Endothelial cell of umbilical vein (primary cell): ENCODE results near the gene ZNF598. TPM values are rescaled to one million over a fixed set of nuclear protein-coding genes. Genes with fewer than 3 reads are reported as not detected.

Experiments used
- BruUV-seq: library from RNA; stranded (reverse); fragments of 400-500 nt; replicated peaks from 2 replicates; lab custom pipeline; 2021; lab: Mats Ljungman, UMichigan
- CTCF ChIA-PET: fragments of 300-600, 350-600 bp; sonication (Branson Sonifier 250); formaldehyde crosslinking; loops from one replicate; lab custom pipeline; 2021; ENCODE audit warnings: antibody characterized with exemption, inconsistent platforms; lab: Charles Lee
- POLR2A ChIA-PET: fragments of 300-600, 350-600 bp; sonication (Branson Sonifier 250); formaldehyde crosslinking; loops from one replicate; lab custom pipeline; 2021; ENCODE audit warnings: antibody characterized with exemption, inconsistent platforms; lab: Charles Lee
- DNase-seq: peaks from one replicate; pipeline ENCODE4 v3.0.0-alpha.2; 2011; ENCODE audit warnings: low read depth, low spot score
- FAIRE-seq: peaks from 2 replicates; lab custom pipeline; 2011; peaks lifted over from hg19 to GRCh38; lab: Jason Lieb, UNC
- H2AFZ ChIP-seq: 2 replicates; pipeline ENCODE4 v1.6.0; 2012; ENCODE audit warnings: low read depth, low read length, control low read depth, inconsistent platforms
- H3K27ac ChIP-seq: 2 replicates; pipeline ENCODE4 v1.5.1; 2011; ENCODE audit warnings: low read depth, mild to moderate bottlenecking, control low read depth, low read length, moderate library complexity; ENCODE audit not compliant: insufficient read depth
- H3K27me3 ChIP-seq, 2 experiments: 2 replicates each; pipeline versions ENCODE4 v1.6.0 to v1.6.1; 2011; ENCODE audit warnings: low read length in 2 of 2, mixed read lengths in 1 of 2; ENCODE audit not compliant: control insufficient read depth in 2 of 2, insufficient read depth in 2 of 2
- H3K36me3 ChIP-seq, 2 experiments: 2 replicates in 1 of 2; 3 replicates in 1 of 2; pipeline ENCODE4 v1.5.1; 2011; ENCODE audit warnings: low read length in 2 of 2, mild to moderate bottlenecking in 1 of 2, moderate library complexity in 1 of 2; ENCODE audit not compliant: control insufficient read depth in 2 of 2, insufficient read depth in 2 of 2; ENCODE audit errors: extremely low read depth in 1 of 2
- H3K4me1 ChIP-seq: 3 replicates; pipeline ENCODE4 v1.5.1; 2011; ENCODE audit warnings: mild to moderate bottlenecking, low read length; ENCODE audit not compliant: control insufficient read depth, insufficient read depth; ENCODE audit errors: extremely low read depth
- H3K4me2 ChIP-seq: 2 replicates; pipeline ENCODE4 v1.6.1; 2011; ENCODE audit warnings: low read length, control low read depth, mixed read lengths; ENCODE audit not compliant: insufficient read depth
- H3K4me3 ChIP-seq, 3 experiments: fragments of 200-600 bp in 1 of 3; sonication (generic), shearing (Covaris generic) in 1 of 3; replicated peaks in 1 of 3; 2 replicates each; pipeline ENCODE4 v1.5.1; 2011 to 2016; ENCODE audit warnings: control low read depth in 3 of 3, low read length in 3 of 3, mild to moderate bottlenecking in 2 of 3, inconsistent platforms in 1 of 3, low read depth in 1 of 3, moderate library complexity in 1 of 3; ENCODE audit not compliant: insufficient read depth in 1 of 3
- H3K79me2 ChIP-seq: 2 replicates; pipeline ENCODE4 v1.6.0; 2012; ENCODE audit warnings: low read length, inconsistent platforms; ENCODE audit not compliant: control insufficient read depth, insufficient read depth
- H3K9ac ChIP-seq: replicated peaks from 2 replicates; pipeline ENCODE3; 2011; ENCODE audit warnings: low read length, control low read depth; ENCODE audit not compliant: insufficient read depth; ENCODE audit errors: extremely low read depth
- H3K9me1 ChIP-seq: replicated peaks from 3 replicates; pipeline ENCODE4 v1.6.0; 2011; ENCODE audit warnings: mild to moderate bottlenecking, low read length; ENCODE audit not compliant: control insufficient read depth, insufficient read depth; ENCODE audit errors: extremely low read depth
- H3K9me3 ChIP-seq: replicated peaks from 2 replicates; pipeline ENCODE4 v1.5.1; 2012; ENCODE audit warnings: low read length, inconsistent platforms; ENCODE audit not compliant: control insufficient read depth, insufficient read depth
- H4K20me1 ChIP-seq: replicated peaks from 2 replicates; pipeline ENCODE3; 2011; ENCODE audit warnings: mild to moderate bottlenecking, low read length; ENCODE audit not compliant: control insufficient read depth, insufficient read depth; ENCODE audit errors: extremely low read depth
- EZH2 ChIP-seq: IDR thresholded peaks from 2 replicates; pipeline ENCODE4 v1.6.1; 2012; ENCODE audit warnings: borderline replicate concordance, low read depth, mild to moderate bottlenecking, moderate library complexity, low read length, inconsistent platforms; ENCODE audit not compliant: severe bottlenecking
- FOS ChIP-seq: IDR thresholded peaks from 2 replicates; pipeline ENCODE4 v1.6.1; 2011; ENCODE audit warnings: mild to moderate bottlenecking, low read length, moderate library complexity, borderline replicate concordance; ENCODE audit not compliant: insufficient read depth
- GATA2 ChIP-seq: IDR thresholded peaks from 2 replicates; pipeline ENCODE4 v1.7.0; 2011; ENCODE audit warnings: low read depth, mild to moderate bottlenecking, moderate library complexity, mixed read lengths, low read length; ENCODE audit not compliant: insufficient read length, insufficient read depth
- JUN ChIP-seq: IDR thresholded peaks from 2 replicates; pipeline ENCODE4 v1.6.1; 2011; ENCODE audit warnings: borderline replicate concordance, low read depth; ENCODE audit not compliant: insufficient read length, insufficient read depth
- MYC ChIP-seq: IDR thresholded peaks from one replicate; pipeline ENCODE4 v1.6.1; 2011; ENCODE audit warnings: mild to moderate bottlenecking, low read depth, low read length
- POLR2A ChIP-seq: IDR thresholded peaks from 2 replicates; pipeline ENCODE4 v1.6.1; 2012; ENCODE audit warnings: low read depth, mild to moderate bottlenecking, control low read depth, low read length
- POLR2AphosphoS5 ChIP-seq: IDR thresholded peaks from 2 replicates; pipeline ENCODE4 v1.6.1; 2012; ENCODE audit warnings: low read depth, mild to moderate bottlenecking, control low read depth, low read length, moderate library complexity; ENCODE audit not compliant: insufficient read depth
- dilution Hi-C: fragments of 300-500 bp; cut with MboI; formaldehyde crosslinking; loops from one replicate; pipeline ENCODE4 v1.15.0; 2019; ENCODE audit warnings: low sequenced_read_pairs; ENCODE audit not compliant: extremely low pct_ligation_motif_present
- intact Hi-C: fragments of 100-400 bp; cut with micrococcal nuclease; formaldehyde crosslinking; loops from one replicate; pipeline ENCODE4 v1.10.0; 2022
- polyA plus RNA-seq, 4 experiments: library from polyadenylated mRNA; depleted of rRNA in 3 of 4; stranded (reverse) in 3 of 4; unstranded in 1 of 4; fragments of >200 nt; gene quantifications; 2 replicates each; pipeline versions ENCODE4 v1.2.1 to v1.2.3, GENCODE V29; 2011 to 2012; ENCODE audit warnings: missing spikeins in 1 of 4
- total RNA-seq: library from RNA; stranded (reverse); gene quantifications from 2 replicates; pipeline ENCODE4 v1.2.3, GENCODE V29; 2021
- TF ChIP-seq, protein P1 (sequence below): IDR thresholded peaks from 2 replicates; pipeline ENCODE4 v1.6.1; 2011; ENCODE audit not compliant: insufficient read depth, insufficient read length
- TF ChIP-seq, protein P2 (sequence below), 2 donors: IDR thresholded peaks; 1 replicate in 1 of 2; 2 replicates in 1 of 2; pipeline ENCODE4 v1.5.1; 2011; ENCODE audit warnings: low read length in 2 of 2, mild to moderate bottlenecking in 2 of 2, moderate library complexity in 2 of 2, control low read depth in 1 of 2, inconsistent platforms in 1 of 2, low read depth in 1 of 2; ENCODE audit not compliant: insufficient read depth in 1 of 2; ENCODE audit errors: extremely low read depth in 1 of 2

The ZNF598 gene
- total and polyA plus RNA-seq, 2 donors (not counting 3 experiments of a cell fraction or from before 2014, with no cell fraction given), result 43.3 to 67.0 TPM

DNA sequence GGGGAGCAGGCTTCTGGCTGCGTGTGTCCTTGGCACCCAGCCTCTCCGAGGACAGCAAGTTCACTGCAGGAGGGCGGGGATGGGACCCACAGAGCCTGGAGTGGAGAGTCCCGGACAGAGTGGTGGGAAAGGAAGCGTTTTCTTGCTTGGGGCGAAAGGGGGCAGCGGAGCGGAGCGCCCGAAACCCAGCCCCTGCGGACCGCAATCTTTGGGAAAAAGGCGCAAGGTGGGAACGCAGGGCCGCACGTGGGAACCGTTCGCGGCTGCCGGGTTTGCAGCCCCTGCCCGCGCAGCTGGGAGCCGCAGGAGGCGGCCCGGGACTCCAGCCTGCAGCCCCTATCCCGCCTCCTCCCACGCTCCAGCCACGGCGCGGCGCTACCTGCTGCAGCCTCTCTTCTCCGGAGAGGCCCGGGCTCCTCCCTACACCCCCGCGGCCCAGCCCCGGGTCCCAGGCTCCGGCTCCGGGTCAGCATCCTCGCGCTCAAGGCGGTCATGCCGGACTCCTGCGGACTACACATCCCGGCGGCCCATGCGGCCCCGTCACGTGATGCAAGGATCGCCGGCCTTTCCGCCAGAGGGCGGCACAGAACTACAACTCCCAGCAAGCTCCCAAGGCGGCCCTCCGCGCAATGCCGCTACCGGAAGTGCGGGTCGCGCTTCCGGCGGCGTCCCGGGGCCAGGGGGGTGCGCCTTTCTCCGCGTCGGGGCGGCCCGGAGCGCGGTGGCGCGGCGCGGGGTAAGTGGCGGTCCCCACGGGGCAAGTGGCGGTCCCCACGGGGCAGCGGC lies 37.9 kb upstream of the ZNF598 start, which contains the start of the genes NTHL1 and TSC2:
NTHL1 (minus strand) TSS at position 505 of the 786 bp plus-strand sequence; CDS start at position 494, 11 bp downstream.
TSC2 (plus strand) TSS at position 656 of the 786 bp plus-strand sequence. CDS start 631 bp downstream, outside the sequence.
- H3K4me3 ChIP-seq, result peak within 1 kb of the TSS; percentile 67 to 82 (median 72)
- TF ChIP-seq POLR2AphosphoS5, result peak; percentile 88
- TF ChIP-seq MYC, result no peak
- TF ChIP-seq FOS, result no peak
- TF ChIP-seq, protein P1, sequence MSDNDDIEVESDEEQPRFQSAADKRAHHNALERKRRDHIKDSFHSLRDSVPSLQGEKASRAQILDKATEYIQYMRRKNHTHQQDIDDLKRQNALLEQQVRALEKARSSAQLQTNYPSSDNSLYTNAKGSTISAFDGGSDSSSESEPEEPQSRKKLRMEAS, result peak; percentile 95
- TF ChIP-seq POLR2A, result peak; percentile 88
- TF ChIP-seq JUN, result no peak
- TF ChIP-seq, protein P2, sequence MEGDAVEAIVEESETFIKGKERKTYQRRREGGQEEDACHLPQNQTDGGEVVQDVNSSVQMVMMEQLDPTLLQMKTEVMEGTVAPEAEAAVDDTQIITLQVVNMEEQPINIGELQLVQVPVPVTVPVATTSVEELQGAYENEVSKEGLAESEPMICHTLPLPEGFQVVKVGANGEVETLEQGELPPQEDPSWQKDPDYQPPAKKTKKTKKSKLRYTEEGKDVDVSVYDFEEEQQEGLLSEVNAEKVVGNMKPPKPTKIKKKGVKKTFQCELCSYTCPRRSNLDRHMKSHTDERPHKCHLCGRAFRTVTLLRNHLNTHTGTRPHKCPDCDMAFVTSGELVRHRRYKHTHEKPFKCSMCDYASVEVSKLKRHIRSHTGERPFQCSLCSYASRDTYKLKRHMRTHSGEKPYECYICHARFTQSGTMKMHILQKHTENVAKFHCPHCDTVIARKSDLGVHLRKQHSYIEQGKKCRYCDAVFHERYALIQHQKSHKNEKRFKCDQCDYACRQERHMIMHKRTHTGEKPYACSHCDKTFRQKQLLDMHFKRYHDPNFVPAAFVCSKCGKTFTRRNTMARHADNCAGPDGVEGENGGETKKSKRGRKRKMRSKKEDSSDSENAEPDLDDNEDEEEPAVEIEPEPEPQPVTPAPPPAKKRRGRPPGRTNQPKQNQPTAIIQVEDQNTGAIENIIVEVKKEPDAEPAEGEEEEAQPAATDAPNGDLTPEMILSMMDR (IDR thresholded peaks at IDR 0.05; ENCODE audit: extremely low read depth in 1 of 2, insufficient read depth in 1 of 2, low read depth in 1 of 2, low read length in 2 of 2), result peak in 1 of 2 donors; percentile 35
- no peak for TF ChIP-seq EZH2
- TF ChIP-seq GATA2, result no peak
- H3K27me3 ChIP-seq, result no peaks in the 10 kb centered on the region
- no TSS peak for BruUV-seq
- H3K4me2 ChIP-seq, result peak within 1 kb of the TSS; percentile 97
- dilution Hi-C loops (loop anchor here (25.0 kb wide), 1 partner anchor 115 kb away; the partner anchor contains the start of gene TRAF7), intact Hi-C loops (loop anchor here (1.0 to 2.0 kb wide), 3 partner anchors 14 to 108 kb away; partner anchors contain the start of gene TRAF7)
- H3K9me1 ChIP-seq, result no peaks in the 10 kb centered on the region
- H3K9ac ChIP-seq, result peak within 1 kb of the TSS; percentile 72
- H2AFZ ChIP-seq, result peak within 1 kb of the TSS; percentile 81
- H3K36me3 ChIP-seq, result peaks cover 0 to 7% of the 10 kb centered on the region in 2 experiments
- no peaks in the 10 kb centered on the region for H3K9me3 ChIP-seq
- no peaks in the 10 kb centered on the region for H4K20me1 ChIP-seq
- ChIA-PET CTCF (interaction anchor here (0.6 to 3.7 kb wide), 11 partner anchors 9 to 204 kb away, joined by 3 to 28 read pairs (median 4); partner anchors contain the start of gene ECI1), POLR2A (interaction anchor here (1.1 to 2.4 kb wide), 2 partner anchors 83 to 108 kb away, joined by 4 to 7 read pairs; partner anchors contain the start of genes RPS2 and TRAF7)
- peaks cover 35% of the 10 kb centered on the region for H3K4me1 ChIP-seq
- peaks cover 10% of the 10 kb centered on the region for H3K79me2 ChIP-seq
- FAIRE-seq (peak; percentile 94), DNase-seq (peak; percentile 97)
- no peak within 1 kb of the TSS for H3K27ac ChIP-seq
